ENCODE data around the gene PSME1. TPM values are rescaled to one million over a fixed set of nuclear protein-coding genes. Genes with fewer than 3 reads are reported as not detected.
A peak's percentile ranks its signal among the peaks of the same experiment; 100 is the strongest.

PSME1 gene
- total and polyA plus RNA-seq, 2 of the 13 experiments (the other 11 are each of a cell fraction or from before 2014, with no cell fraction given): 159 to 608 TPM

GRCh38 chr14:24150993-24151392 is 15.0 kb downstream of the PSME1 start (continued):
- TF ChIP-seq ZNF513 (CRISPR knock-in tag; conservative IDR thresholded peaks at IDR 0.05) (no peak), ZNF724P (CRISPR knock-in tag; IDR thresholded peaks at IDR 0.05; ENCODE audit: borderline replicate concordance) (no peak), JDP2 (CRISPR knock-in tag; IDR thresholded peaks at IDR 0.05; ENCODE audit: borderline replicate concordance) (no peak), ZNF841 (CRISPR knock-in tag; IDR thresholded peaks at IDR 0.05; ENCODE audit: borderline replicate concordance) (no peak), ZNF251 (CRISPR knock-in tag; IDR thresholded peaks at IDR 0.05) (no peak)

- no TSS peak for BruUV-seq (replicated peaks)
- Histone ChIP-seq H3K9ac (ENCODE audit: insufficient read depth, low read depth, low read length) (no peak overlapping the region), H3K4me1 (ENCODE audit: insufficient read depth, low read length) (peaks cover 20% of the 10 kb centered on the region), H3K79me2 (ENCODE audit: insufficient read depth, low read length) (peaks cover 20% of the 10 kb centered on the region), H3K4me2 (ENCODE audit: low read depth, low read length) (no peak overlapping the region), H3K4me3 (replicated peaks in 1 of 3; ENCODE audit: insufficient read depth in 1 of 3, low read depth in 2 of 3, low read length in 3 of 3) (no peak overlapping the region), H3K36me3 (replicated peaks in 1 of 2; ENCODE audit: control insufficient read depth in 1 of 2, insufficient read depth in 2 of 2, low read length in 2 of 2) (peaks cover 49 to 57% of the 10 kb centered on the region in 2 experiments), H4K20me1 (ENCODE audit: insufficient read depth, low read length) (peaks cover 7% of the 10 kb centered on the region), H3K9me3 (ENCODE audit: low read length) (no peaks in the 10 kb centered on the region), H2AFZ (ENCODE audit: low read length) (no peak overlapping the region), H3K27me3 (ENCODE audit: control insufficient read depth in 1 of 2, insufficient read depth in 2 of 2, low read length in 2 of 2) (no peaks in the 10 kb centered on the region; a peak in 1 of 5 replicates), H3K27ac (ENCODE audit: extremely low read length, insufficient read depth, low read length) (no peak overlapping the region)
- intact Hi-C loops (cut with micrococcal nuclease; ENCODE audit: unreplicated experiment) (no loop called here), in situ Hi-C loops (cut with HindIII; ENCODE audit: extremely low pct_ligation_motif_present, low pct_unique_long_range_greater_than_20kb) (no loop called here)
- ATAC-seq (no peak), DNase-seq (ENCODE audit: low spot score) (no peak), FAIRE-seq (no peak)
- ChIA-PET POLR2A (interaction anchor here (1.3 to 11.8 kb wide), 5 partner anchors 8 to 37 kb away, joined by 3 to 233 read pairs (median 22); partner anchors contain the start of genes DCAF11, EMC9, IRF9 and NRL), CTCF (ENCODE audit: low intra/inter-chr PET ratio, low total read pairs) (no interaction called here)
- WGBS (ENCODE audit: low lambda C conversion rate): 96% methylated on average over 16 of the region's 16 CpGs
- no peak for TF ChIP-seq ZSCAN22 (CRISPR knock-in tag; IDR thresholded peaks at IDR 0.05)
- TF ChIP-seq HIVEP1 (CRISPR knock-in tag; IDR thresholded peaks at IDR 0.05): 0 out of 2 replicates have a peak, but pooled peaks have one; percentile 18
- TF ChIP-seq AGO2 (optimal IDR thresholded peaks at IDR 0.05; ENCODE audit: low read depth, low read length): peak; percentile 79
- peak; percentile 5; the same call in 1 of the 2 replicates for TF ChIP-seq ZNF687 (CRISPR knock-in tag; IDR thresholded peaks at IDR 0.05)
- no peak for TF ChIP-seq ZSCAN25 (CRISPR knock-in tag; IDR thresholded peaks at IDR 0.05)
- TF ChIP-seq ZNF549 (CRISPR knock-in tag; IDR thresholded peaks at IDR 0.05): no peak
- TF ChIP-seq ZSCAN30 (CRISPR knock-in tag; IDR thresholded peaks at IDR 0.05): no peak
- TF ChIP-seq PTBP1 (IDR thresholded peaks at IDR 0.05; ENCODE audit: low read depth, low read length, poor library complexity, severe bottlenecking): no peak
- peak; percentile 49; the same call in 1 of the 2 replicates for TF ChIP-seq MTA1 (CRISPR knock-in tag; IDR thresholded peaks at IDR 0.05; ENCODE audit: borderline replicate concordance)
- TF ChIP-seq RBFOX2 (IDR thresholded peaks at IDR 0.05; ENCODE audit: low read depth, low read length): peak; percentile 57
Measured at GRCh38 chr14:24151404-24152080, 15.5 kb downstream of the PSME1 start.

Measured in HepG2 (cell line).